Activated CD8-positive, alpha-beta memory T cell treated with anti-CD3 and anti-CD28 coated beads for 36 hours (primary cell): ENCODE results near the gene SHMT2. TPM values are rescaled to one million over a fixed set of nuclear protein-coding genes. Genes with fewer than 3 reads are reported as not detected.

Source experiments
- CTCF ChIA-PET: fragments of 350-600 bp; sonication (Branson Sonifier 250); formaldehyde crosslinking; loops from one replicate; lab custom pipeline; 2021; ENCODE audit warnings: antibody characterized with exemption; lab: Charles Lee
- POLR2A ChIA-PET: fragments of 350-600 bp; sonication (Branson Sonifier 250); formaldehyde crosslinking; loops from one replicate; lab custom pipeline; 2021; ENCODE audit warnings: antibody characterized with exemption; lab: Charles Lee
- total RNA-seq, 2 experiments: library from RNA; stranded (reverse); gene quantifications; one replicate each; pipeline ENCODE4 v1.2.3, GENCODE V29; 2021

SHMT2 gene
- total RNA-seq, 2 experiments from 2014 or later: 474 to 496 TPM

- ChIA-PET POLR2A (no interaction called here), CTCF (interaction anchor here (15.6 kb wide), 1 partner anchor 20 kb away, joined by 327 read pairs; a partner anchor contains a TSS)
Observed at GRCh38 chr12:57219993-57220754, 9.3 kb upstream of the SHMT2 start.

DNA sequence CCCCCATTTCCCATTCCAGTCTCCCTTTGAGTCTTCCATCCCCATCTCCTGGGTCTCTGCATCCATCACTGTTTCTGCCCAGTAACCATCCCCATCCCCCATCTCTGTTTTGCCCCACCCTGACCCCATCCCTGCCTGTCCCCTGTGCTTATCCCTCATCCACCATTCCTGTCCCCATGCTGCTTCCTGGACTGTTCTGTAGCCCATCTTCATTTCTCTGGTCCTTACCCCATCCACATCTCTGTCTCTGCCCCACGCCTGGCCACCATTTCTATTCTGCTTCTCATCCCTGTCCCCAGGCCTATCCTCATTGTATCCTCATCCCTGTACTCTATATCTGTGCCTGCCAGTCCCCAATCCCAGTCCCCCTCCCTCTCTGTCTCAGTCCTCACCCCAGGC is 8.7 kb upstream of the SHMT2 start:
- POLR2A ChIA-PET: no interaction called here

DNA sequence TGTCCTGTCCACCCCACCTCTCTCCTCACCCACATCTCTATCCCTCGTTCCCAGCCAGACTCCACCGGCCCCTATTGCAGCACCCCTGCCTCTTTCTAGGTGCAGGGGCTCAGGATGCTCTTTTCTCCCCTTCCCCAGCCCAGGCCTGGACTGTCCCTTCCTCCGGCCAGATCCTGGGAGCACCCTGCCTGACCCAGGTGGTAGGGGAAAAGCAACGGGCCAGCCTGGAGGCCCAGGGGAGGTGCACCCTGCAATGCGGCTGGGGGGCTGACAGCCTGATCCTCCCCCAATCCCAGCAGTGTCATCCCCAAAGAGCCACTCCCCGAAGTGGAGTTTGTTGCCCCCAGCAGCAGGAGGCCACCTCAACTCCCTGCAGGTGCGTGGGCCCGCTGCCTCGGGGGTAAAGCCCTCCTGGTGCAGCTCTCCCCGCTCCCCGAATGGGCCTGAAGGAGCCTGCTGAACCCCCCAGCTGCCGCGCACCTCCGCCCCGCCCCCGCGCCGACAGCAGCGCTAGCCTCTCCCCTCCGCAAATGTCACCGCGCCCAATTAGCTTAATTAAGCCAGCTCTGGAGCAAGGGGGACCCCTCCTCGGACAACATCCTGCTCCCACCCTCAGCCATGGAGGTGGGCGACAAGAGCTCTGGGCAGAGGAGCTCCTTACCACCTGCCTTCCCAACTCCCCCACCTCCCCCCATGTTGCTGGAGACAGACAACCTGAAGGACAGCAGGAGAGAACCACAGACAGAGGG is 8.2 kb upstream of the SHMT2 start:
- ChIA-PET POLR2A (no interaction called here), CTCF (interaction anchor here (4.5 to 13.2 kb wide), 2 partner anchors 7 to 21 kb away, joined by 29 to 316 read pairs; a partner anchor contains a TSS)

More for the DNA sequence above, 8.7 kb upstream of the SHMT2 start:
- CTCF ChIA-PET: interaction anchor here (13.2 kb wide), 1 partner anchor 22 kb away, joined by 316 read pairs; a partner anchor contains a TSS

DNA sequence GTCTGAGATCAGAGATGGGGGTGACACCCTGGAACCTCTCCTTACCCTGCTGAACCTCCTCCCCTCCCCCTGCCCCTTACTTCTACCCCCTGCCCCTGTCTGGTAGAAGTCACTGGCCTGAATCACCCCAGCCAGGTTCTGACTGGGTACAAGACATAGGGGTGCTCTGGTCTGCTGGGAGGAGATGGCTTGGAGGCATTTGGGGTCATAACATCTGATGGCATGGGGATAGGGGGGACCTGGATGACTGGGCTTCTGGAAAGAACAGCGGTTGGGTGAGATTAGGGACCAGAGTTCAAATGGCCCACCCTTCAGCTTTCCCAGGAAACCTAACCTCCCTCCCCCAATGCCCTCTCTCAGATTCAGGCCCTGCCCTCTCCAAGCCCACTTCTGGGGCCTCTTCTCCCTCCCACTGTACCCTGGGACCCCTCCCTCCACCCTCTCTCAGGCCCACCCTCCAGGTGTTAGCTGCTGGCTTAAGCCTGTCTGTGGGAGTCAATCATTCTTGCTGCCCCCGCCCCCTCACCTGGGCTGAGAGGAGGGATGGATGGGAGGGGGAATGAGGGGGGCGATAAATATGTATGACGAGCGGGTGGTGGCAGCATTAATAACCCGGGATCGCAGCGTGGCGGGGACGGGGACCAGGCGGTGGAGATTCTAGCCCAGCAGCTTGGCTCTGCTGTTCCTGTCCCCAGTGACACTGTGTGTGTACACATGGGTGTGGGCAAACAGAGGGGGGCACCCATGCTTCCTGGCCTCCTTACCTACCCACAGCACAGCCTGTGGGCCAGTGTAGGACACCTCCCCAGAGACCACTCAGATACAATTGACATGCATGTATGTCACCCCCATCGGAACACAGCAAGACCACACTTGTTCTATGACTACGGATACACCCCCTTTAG is 7.0 kb upstream of the SHMT2 start:
- CTCF ChIA-PET: interaction anchor here (1.3 to 13.2 kb wide), 3 partner anchors 9 to 98 kb away, joined by 3 to 316 read pairs (median 29); a partner anchor contains a TSS
- POLR2A ChIA-PET: interaction anchor here (0.7 to 1.3 kb wide), 3 partner anchors 14 to 110 kb away, joined by 3 to 4 read pairs (median 4); a partner anchor contains a TSS

DNA sequence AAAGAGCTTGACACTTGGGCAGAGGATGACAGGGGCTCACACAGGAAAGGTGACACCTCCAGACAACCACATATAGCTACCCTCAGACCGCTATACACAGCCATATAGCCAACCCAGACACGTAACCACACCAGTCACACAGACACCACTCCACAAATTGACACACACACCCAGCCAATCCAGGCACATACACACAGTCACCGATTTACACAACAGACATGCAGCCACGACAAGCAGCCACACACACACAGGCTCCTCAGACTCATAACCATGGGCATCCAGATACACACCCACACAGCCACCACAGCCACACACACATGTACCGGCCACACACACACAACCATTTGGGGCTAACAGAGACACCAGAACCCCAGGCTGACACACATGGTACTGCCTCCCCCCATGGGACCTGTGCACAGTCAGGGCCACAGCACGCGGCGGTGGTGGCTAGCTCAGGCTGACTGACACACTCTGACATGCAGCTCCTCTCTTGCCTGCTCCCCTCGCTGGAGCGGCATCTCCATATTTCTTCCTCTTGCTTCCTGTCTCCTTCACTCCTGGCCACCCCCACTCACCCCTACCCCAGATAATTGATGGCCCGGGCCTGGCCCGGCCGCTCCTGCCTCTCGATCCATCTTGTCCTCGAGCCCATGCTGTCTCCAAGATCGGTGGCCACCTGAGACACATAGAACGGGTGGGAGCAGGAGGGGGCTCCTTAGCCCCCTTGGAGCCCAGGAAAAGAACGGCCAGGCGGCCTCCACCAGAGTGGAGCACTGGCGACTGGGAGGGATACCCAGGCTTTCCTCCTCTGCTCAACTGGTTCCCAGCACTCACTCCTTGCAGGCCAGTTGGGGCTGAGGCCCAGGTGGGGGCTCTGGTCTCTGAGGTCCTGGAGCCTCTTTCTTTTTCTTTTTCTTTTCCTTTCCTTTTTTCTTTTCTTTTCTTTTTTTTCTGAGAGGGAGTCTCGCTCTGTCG is 6.0 kb upstream of the SHMT2 start:
- ChIA-PET CTCF (interaction anchor here (1.0 to 13.2 kb wide), 4 partner anchors 10 to 99 kb away, joined by 3 to 316 read pairs (median 16); a partner anchor contains a TSS), POLR2A (interaction anchor here (0.7 to 1.3 kb wide), 3 partner anchors 13 to 111 kb away, joined by 3 to 4 read pairs (median 4); a partner anchor contains a TSS)

DNA sequence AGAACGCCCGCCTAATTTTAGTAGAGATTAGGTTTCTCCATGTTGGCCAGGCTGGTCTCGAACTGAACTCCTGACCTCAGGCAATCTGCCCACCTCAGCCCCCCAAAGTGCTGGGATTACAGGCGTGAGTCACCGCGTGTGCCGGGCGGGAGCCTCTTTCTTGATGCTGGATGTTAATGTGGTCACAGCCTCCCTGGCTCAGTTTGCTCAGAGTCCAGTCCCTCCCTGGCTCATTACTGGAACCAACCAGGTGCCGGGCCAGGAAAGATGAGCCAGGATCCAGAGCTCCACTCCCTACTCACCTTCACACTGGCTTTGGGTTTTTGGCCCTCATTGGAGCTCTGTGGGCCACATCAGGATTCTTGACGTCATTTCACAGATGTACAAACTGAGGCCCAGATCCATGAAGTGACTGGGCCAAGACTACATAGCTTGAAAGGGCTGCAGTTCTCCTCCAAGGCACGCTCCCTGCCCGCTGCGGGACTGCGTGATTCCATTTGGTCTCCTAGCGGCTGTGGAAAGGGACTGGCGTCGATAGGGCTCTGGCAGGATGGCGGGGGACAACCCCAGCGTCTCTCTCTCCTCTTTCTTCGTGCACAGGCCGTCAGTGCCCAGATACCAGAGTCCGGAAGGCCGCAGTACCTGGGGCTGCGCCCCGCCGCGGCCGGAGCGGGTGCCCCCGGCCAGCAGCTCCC is 5.1 kb upstream of the SHMT2 start:
- POLR2A ChIA-PET: interaction anchor here (1.2 to 1.8 kb wide), 2 partner anchors 11 to 15 kb away, joined by 5 read pairs; no protein-coding TSS in a partner anchor
- CTCF ChIA-PET: interaction anchor here (0.9 to 13.2 kb wide), 7 partner anchors 9 to 239 kb away, joined by 3 to 316 read pairs (median 3); a partner anchor contains a TSS

- POLR2A ChIA-PET: interaction anchor here (1.2 to 1.8 kb wide), 2 partner anchors 11 to 14 kb away, joined by 5 read pairs; no protein-coding TSS in a partner anchor
- CTCF ChIA-PET: interaction anchor here (0.9 to 13.2 kb wide), 9 partner anchors 8 to 238 kb away, joined by 3 to 316 read pairs (median 3); partner anchors contain the start of gene NXPH4
Observed at GRCh38 chr12:57224973-57225679, 4.4 kb upstream of the SHMT2 start.

- ChIA-PET CTCF (interaction anchor here (1.2 to 13.2 kb wide), 8 partner anchors 8 to 237 kb away, joined by 3 to 316 read pairs (median 6); partner anchors contain the start of gene NXPH4), POLR2A (interaction anchor here (1.2 to 1.8 kb wide), 2 partner anchors 12 to 14 kb away, joined by 5 read pairs; no protein-coding TSS in a partner anchor)
Observed at GRCh38 chr12:57225680-57226210, 3.8 kb upstream of the SHMT2 start.

DNA sequence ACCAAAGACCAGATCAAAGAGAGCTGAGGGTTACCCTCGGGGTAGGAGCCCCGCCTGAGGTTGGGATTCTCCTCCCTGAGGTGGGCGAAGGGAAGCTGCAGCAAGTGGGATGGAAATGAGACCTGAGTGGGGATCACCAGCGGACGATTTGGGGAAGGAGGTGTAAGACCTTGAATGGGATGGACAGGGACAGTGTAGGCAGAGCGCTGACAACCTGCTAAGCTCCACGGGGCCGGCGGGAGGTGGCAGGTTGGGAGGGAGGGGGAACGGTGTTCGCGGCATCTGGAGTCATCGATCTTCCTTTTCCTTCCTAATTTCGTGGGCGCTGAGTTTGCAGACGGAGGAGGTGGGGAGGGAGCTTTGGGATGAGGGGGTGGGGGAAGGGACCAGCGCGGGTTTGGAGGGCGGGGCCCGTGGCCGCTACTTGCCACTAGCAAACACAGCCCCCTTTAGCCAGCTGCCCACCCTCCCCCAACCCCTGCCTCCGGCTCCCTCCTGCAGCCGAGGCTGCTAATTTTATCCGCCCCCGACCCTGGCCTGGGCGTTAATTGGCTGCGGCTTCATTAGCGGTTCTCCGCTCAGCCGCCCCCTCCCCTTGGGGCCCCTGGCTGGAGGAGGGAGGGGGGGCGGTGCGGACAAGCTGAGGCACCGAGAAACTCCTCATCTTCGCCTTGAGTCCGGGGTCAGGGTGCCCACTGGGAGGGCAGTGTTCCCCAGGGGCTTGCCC is 2.8 kb upstream of the SHMT2 start:
- ChIA-PET CTCF (interaction anchor here (0.6 to 13.2 kb wide), 5 partner anchors 10 to 147 kb away, joined by 4 to 316 read pairs (median 8); partner anchors contain the start of gene NXPH4), POLR2A (interaction anchor here (1.0 to 1.4 kb wide), 3 partner anchors 9 to 294 kb away, joined by 3 to 4 read pairs (median 4); partner anchors contain the start of genes DDIT3 and NXPH4)

- ChIA-PET CTCF (interaction anchor here (1.6 to 13.2 kb wide), 4 partner anchors 10 to 45 kb away, joined by 4 to 316 read pairs (median 50); partner anchors contain the start of gene NXPH4), POLR2A (interaction anchor here (1.0 to 1.4 kb wide), 3 partner anchors 9 to 293 kb away, joined by 3 to 4 read pairs (median 4); partner anchors contain the start of genes DDIT3 and NXPH4)
Observed at GRCh38 chr12:57227315-57228115, 2.0 kb upstream of the SHMT2 start.

DNA sequence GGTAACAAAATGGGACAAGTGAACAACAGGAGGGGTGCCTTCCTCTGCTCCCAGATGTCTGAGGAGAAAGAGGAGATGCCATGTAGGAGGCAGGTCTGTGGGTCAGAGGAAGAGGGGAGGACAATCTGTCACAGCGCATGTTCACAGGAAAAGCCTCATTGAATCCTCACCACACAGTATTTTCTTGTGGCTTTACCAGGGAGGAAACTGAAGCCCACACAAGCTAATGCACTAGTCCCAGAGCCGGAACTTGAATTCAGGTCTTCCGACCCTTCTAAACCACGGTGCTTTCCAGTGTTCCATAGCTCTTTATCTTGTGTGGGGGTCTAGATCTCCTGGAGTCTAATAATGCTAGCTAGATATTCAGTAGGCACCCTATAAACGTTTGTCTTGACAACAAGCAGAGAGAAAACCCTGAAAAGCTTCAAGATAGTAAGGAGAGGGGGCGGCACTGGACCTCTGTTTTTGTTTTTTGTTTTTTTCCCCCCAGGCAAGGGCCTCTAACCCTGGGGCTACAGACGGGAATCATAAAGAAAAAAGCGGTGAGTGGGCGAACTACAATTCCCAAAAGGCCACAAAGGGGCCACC is 371 bp upstream of the SHMT2 start:
- POLR2A ChIA-PET: interaction anchor here (0.6 to 3.0 kb wide), 8 partner anchors 11 to 201 kb away, joined by 3 to 39 read pairs (median 4); partner anchors contain the start of genes NXPH4, R3HDM2 and STAT6
- CTCF ChIA-PET: interaction anchor here (0.6 to 13.2 kb wide), 8 partner anchors 13 to 1514 kb away, joined by 3 to 316 read pairs (median 4); partner anchors contain the start of genes GLI1, INHBE and LRP1

- POLR2A ChIA-PET: interaction anchor here (1.0 to 3.0 kb wide), 3 partner anchors 10 to 143 kb away, joined by 3 to 39 read pairs (median 5); no protein-coding TSS in a partner anchor
- CTCF ChIA-PET: interaction anchor here (0.8 to 13.2 kb wide), 7 partner anchors 12 to 229 kb away, joined by 3 to 316 read pairs (median 3); partner anchors contain the start of genes GLI1 and LRP1
Observed at GRCh38 chr12:57230381-57231155, 1.1 kb downstream of the SHMT2 start.
